HG03354 (cell line): ENCODE data around the gene LDLRAD4.
"Not testable (repeated sequence)": the region's sequence is repeated elsewhere in the genome, so short reads cannot be mapped to it uniquely, and the experiment has no call there.

Source experiments
- ATAC-seq: cut with Tn5 transposase; IDR thresholded peaks from one replicate; pipeline ENCODE4 v1.9.1; 2021; ENCODE audit warnings: mild to moderate bottlenecking; ENCODE audit not compliant: unreplicated experiment, poor library complexity, severe bottlenecking

Gene LDLRAD4

GRCh38 chr18:13260935-13261640 lies 42.5 kb downstream of the LDLRAD4 start:
- ATAC-seq, result no peak

- no peak for ATAC-seq
These were observed 43.2 kb downstream of the LDLRAD4 start for GRCh38 chr18:13261661-13262357.

- ATAC-seq, result not testable (repeated sequence)
These were observed 43.8 kb downstream of the LDLRAD4 start for GRCh38 chr18:13262358-13262680.

GRCh38 chr18:13262839-13263691 lies 44.5 kb downstream of the LDLRAD4 start:
- ATAC-seq, result no peak

- no peak for ATAC-seq
These were observed 45.8 kb downstream of the LDLRAD4 start for GRCh38 chr18:13264091-13265007.

- ATAC-seq, result no peak
These were observed 46.7 kb downstream of the LDLRAD4 start for GRCh38 chr18:13265008-13265910.

- ATAC-seq, result no peak
These were observed 47.3 kb downstream of the LDLRAD4 start for GRCh38 chr18:13265911-13266217.

- no peak for ATAC-seq
These were observed 47.9 kb downstream of the LDLRAD4 start for GRCh38 chr18:13266218-13267100.

GRCh38 chr18:13267431-13267873 lies 48.9 kb downstream of the LDLRAD4 start:
- ATAC-seq, result no peak

- no peak for ATAC-seq
These were observed 49.8 kb downstream of the LDLRAD4 start for GRCh38 chr18:13268158-13269012.

- no peak for ATAC-seq
These were observed 50.4 kb downstream of the LDLRAD4 start for GRCh38 chr18:13269013-13269280.

- ATAC-seq, result no peak
These were observed 51.0 kb downstream of the LDLRAD4 start for GRCh38 chr18:13269521-13270011.

GRCh38 chr18:13270279-13270855 lies 51.8 kb downstream of the LDLRAD4 start:
- no peak for ATAC-seq

- ATAC-seq, result no peak
These were observed 52.8 kb downstream of the LDLRAD4 start for GRCh38 chr18:13271302-13271911.

GRCh38 chr18:13272416-13272815 lies 53.9 kb downstream of the LDLRAD4 start:
- no peak for ATAC-seq

GRCh38 chr18:13273800-13274199 lies 55.2 kb downstream of the LDLRAD4 start:
- no peak for ATAC-seq
